GM12878 (cell line): ENCODE measurements around the gene CCSER1.

ENCODE experiments used
- CHD2 ChIP-seq: IDR thresholded peaks from 2 replicates; pipeline ENCODE4 v1.6.1; 2011; ENCODE audit warnings: low read depth, low read length, improper control_type of control experiment, borderline replicate concordance
- ELK1 ChIP-seq: IDR thresholded peaks from 2 replicates; pipeline ENCODE4 v1.6.1; 2012; ENCODE audit warnings: low read depth, low read length, improper control_type of control experiment
- FOS ChIP-seq: IDR thresholded peaks from 3 replicates; pipeline ENCODE4 v1.6.1; 2011; ENCODE audit warnings: borderline replicate concordance; ENCODE audit not compliant: insufficient read length; ENCODE audit errors: extremely low read depth
- HDAC2 ChIP-seq: fragments of 200-600 bp; sonication (generic); IDR thresholded peaks from 2 replicates; pipeline ENCODE4 v1.6.1; 2017
- JUND ChIP-seq: IDR thresholded peaks from 2 replicates; pipeline ENCODE4 v1.6.1; 2012; ENCODE audit warnings: low read depth, mild to moderate bottlenecking, low read length, improper control_type of control experiment, moderate library complexity
- POLR2A ChIP-seq: IDR thresholded peaks from 2 replicates; pipeline ENCODE4 v1.6.1; 2011; ENCODE audit warnings: low read depth, mild to moderate bottlenecking, low read length
- POLR2AphosphoS5 ChIP-seq: IDR thresholded peaks from 2 replicates; pipeline ENCODE4 v1.6.1; 2011; ENCODE audit warnings: mild to moderate bottlenecking, low read length, inconsistent platforms
- SMARCA5 ChIP-seq: fragments of 450-650 bp; IDR thresholded peaks from 2 replicates; pipeline ENCODE4 v1.6.1; 2017; ENCODE audit warnings: mild to moderate bottlenecking
- SP1 ChIP-seq: IDR thresholded peaks from one replicate; pipeline ENCODE4 v1.6.1; 2011; ENCODE audit warnings: low read depth, low read length
- ZBTB33 ChIP-seq: fragments of 450-650 bp; IDR thresholded peaks from 2 replicates; pipeline ENCODE4 v1.6.1; 2017; ENCODE audit warnings: mild to moderate bottlenecking
- ZNF274 ChIP-seq: IDR thresholded peaks from one replicate; pipeline ENCODE4 v1.8.0; 2011; ENCODE audit not compliant: insufficient read length, insufficient read depth
- TF ChIP-seq, protein P1 (sequence below): fragments of 450-650 bp; conservative IDR thresholded peaks from 2 replicates; pipeline ENCODE4 v1.6.1; 2017; ENCODE audit warnings: mild to moderate bottlenecking, moderate library complexity
- TF ChIP-seq, protein P2 (sequence below): fragments of 450-650 bp; IDR thresholded peaks from 2 replicates; pipeline ENCODE4 v1.6.1; 2014; ENCODE audit warnings: mild to moderate bottlenecking

DNA sequence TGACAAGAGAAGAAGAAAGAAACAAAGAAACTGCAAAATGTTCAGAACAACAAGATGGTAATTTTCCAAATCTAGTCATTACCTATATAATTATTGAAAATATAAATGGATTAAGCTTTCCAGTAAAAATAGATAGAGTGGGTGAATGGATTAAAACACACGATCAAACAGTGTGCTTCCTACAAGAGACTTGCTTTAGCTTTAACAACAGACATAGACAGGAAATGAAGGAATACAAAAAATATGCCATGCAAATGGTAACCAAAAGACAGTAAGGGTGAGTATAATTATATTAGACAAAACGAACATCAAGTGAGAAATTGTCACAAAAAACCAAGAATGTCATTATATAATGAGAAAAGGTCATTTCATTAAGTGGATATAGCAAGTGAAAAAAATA lies 842.8 kb downstream of the CCSER1 start:
- TF ChIP-seq ZNF274 = no peak
- TF ChIP-seq, protein P1, sequence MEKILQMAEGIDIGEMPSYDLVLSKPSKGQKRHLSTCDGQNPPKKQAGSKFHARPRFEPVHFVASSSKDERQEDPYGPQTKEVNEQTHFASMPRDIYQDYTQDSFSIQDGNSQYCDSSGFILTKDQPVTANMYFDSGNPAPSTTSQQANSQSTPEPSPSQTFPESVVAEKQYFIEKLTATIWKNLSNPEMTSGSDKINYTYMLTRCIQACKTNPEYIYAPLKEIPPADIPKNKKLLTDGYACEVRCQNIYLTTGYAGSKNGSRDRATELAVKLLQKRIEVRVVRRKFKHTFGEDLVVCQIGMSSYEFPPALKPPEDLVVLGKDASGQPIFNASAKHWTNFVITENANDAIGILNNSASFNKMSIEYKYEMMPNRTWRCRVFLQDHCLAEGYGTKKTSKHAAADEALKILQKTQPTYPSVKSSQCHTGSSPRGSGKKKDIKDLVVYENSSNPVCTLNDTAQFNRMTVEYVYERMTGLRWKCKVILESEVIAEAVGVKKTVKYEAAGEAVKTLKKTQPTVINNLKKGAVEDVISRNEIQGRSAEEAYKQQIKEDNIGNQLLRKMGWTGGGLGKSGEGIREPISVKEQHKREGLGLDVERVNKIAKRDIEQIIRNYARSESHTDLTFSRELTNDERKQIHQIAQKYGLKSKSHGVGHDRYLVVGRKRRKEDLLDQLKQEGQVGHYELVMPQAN = no peak
- no peak for TF ChIP-seq SMARCA5
- no peak for TF ChIP-seq JUND
- no peak for TF ChIP-seq POLR2AphosphoS5
- TF ChIP-seq, protein P2, sequence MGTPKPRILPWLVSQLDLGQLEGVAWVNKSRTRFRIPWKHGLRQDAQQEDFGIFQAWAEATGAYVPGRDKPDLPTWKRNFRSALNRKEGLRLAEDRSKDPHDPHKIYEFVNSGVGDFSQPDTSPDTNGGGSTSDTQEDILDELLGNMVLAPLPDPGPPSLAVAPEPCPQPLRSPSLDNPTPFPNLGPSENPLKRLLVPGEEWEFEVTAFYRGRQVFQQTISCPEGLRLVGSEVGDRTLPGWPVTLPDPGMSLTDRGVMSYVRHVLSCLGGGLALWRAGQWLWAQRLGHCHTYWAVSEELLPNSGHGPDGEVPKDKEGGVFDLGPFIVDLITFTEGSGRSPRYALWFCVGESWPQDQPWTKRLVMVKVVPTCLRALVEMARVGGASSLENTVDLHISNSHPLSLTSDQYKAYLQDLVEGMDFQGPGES = no peak
- TF ChIP-seq ELK1 = no peak
- no peak for TF ChIP-seq FOS
- no peak for TF ChIP-seq POLR2A
- TF ChIP-seq CHD2 = no peak
- TF ChIP-seq HDAC2 = no peak
- no peak for TF ChIP-seq ZBTB33
- TF ChIP-seq SP1 = no peak
